Activated CD8-positive, alpha-beta memory T cell treated with anti-CD3 and anti-CD28 coated beads for 36 hours (primary cell): ENCODE measurements around the gene ZC3H11A. TPM values are rescaled to one million over a fixed set of nuclear protein-coding genes. Genes with fewer than 3 reads are reported as not detected.

Experiments
- CTCF ChIA-PET: fragments of 350-600 bp; sonication (Branson Sonifier 250); formaldehyde crosslinking; loops from one replicate; lab custom pipeline; 2021; ENCODE audit warnings: antibody characterized with exemption; lab: Charles Lee
- POLR2A ChIA-PET: fragments of 350-600 bp; sonication (Branson Sonifier 250); formaldehyde crosslinking; loops from one replicate; lab custom pipeline; 2021; ENCODE audit warnings: antibody characterized with exemption; lab: Charles Lee
- total RNA-seq, 2 experiments: library from RNA; stranded (reverse); gene quantifications; one replicate each; pipeline ENCODE4 v1.2.3, GENCODE V29; 2021

Gene ZC3H11A
- total RNA-seq, 2 experiments from 2014 or later: 85.3 to 87.8 TPM

DNA sequence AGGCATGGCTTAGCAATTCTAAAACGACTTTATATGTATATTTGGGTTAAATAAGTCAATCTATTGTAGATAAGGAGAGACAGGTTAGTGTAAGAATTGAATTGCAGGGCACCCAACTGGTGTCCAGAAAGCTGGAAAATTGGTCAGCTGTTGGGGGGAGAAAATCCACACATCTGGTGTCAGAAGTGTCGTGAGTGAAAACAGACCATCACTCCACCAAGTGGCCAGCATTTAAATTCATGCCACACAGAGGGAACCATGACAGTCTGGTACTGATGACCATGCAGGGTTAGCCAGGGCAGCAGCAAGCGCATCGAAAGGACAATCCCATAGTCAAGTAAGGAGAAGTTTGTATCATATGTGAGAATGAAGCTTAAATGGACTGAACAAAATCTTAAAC is 18.8 kb upstream of the ZC3H11A start:
- POLR2A ChIA-PET: interaction anchor here (0.6 kb wide), 1 partner anchor 49 kb away, joined by 4 read pairs; no protein-coding TSS in a partner anchor
- CTCF ChIA-PET: no interaction called here

DNA sequence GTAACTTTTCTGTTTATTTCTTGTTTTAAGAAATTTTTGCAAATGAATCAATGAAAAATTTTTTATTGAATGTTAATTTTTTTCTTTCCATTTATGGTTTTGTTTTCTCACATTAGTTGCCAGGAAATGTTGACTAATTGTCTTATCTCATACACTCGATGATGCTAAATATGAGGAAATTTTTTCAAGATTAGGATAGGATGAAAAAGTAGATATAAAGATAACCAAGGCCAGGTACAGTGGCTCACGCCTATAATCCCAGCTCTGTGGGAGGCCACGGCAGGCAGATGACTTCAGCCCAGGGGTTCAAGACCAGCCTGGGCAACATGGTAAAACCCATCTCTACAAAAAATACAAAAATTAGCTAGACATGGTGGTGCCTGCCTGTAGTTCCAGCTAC is 17.8 kb upstream of the ZC3H11A start:
- ChIA-PET POLR2A (interaction anchor here (0.6 kb wide), 1 partner anchor 9 kb away, joined by 4 read pairs; no protein-coding TSS in a partner anchor), CTCF (interaction anchor here (0.6 kb wide), 1 partner anchor 15 kb away, joined by 3 read pairs; no protein-coding TSS in a partner anchor)

DNA sequence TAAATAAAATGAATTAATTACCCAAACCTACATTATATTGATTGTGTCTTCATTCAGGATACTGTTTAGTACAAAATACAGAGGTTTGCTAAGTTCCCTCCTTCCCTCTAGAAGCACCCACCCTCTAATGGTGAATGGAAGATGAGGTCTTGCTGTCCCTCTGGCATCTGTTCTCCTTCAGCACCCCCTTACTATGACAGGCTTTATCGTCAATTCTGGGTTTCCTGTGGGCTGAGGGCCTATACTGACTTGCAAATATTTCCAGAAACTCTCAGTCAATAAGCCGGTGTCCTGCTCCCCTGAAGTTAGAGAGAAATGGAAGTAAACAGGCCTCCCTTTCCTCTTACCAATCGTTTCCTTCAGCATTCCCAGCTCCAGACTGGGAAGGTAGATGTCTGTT is 17.3 kb upstream of the ZC3H11A start:
- ChIA-PET CTCF (no interaction called here), POLR2A (no interaction called here)

DNA sequence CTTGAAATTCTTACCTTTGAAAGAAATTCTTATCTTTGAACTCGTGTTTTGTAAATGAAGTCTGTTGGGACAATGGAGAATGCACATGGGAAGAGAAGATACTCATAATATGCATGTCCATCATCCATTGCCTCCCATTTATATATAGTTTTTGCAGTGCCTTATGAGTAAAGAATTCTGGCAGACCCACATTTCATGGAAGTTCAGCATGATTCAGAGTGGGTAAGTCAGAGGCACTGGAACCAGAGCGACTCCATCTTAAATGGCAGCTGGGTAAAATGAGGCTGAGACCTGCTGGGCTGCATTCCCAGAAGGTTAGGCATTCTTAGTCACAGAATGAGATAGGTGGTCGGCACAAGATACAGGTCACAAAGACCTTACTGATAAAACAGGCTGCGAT is 16.6 kb upstream of the ZC3H11A start:
- CTCF ChIA-PET: no interaction called here
- POLR2A ChIA-PET: no interaction called here

DNA sequence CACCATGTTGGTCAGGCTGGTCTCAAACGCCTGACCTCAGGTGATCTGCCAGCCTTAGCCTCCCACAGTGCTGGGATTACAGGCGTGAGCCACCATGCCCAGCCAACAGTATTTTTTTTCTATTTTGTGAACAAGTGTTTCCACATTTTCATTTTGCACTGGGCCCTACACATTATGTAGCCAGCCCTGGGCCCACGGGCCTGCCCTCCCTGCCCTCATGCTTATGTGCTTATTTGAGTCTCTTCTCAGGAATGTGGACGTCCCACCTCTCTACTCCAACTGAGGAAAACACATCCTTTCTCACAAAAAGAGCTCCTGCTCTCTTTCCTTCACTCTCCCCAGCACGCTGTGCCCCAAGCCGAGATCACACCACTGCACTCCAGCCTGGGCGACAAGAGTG is 13.5 kb upstream of the ZC3H11A start:
- POLR2A ChIA-PET: interaction anchor here (0.6 kb wide), 1 partner anchor 31 kb away, joined by 12 read pairs; no protein-coding TSS in a partner anchor
- CTCF ChIA-PET: no interaction called here

DNA sequence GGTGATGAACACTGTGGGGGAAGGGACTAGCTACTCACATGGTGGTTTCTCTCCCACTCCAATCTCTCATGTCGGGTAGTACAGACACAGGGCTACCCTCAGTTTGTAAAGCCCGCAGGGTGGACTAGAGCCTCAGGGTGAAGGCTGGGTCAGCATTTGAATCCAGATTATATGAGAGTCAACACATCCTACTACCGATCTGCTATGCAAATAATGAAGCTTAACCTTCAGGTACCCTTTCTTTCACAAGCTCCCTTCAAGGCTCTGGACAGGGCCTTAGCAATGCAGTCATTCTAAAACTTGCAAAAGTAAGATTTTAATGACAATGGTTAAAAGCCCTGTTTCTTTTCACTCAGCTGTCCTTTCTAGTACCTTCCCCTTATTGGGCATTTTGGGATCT is 5.5 kb upstream of the ZC3H11A start:
- ChIA-PET POLR2A (no interaction called here), CTCF (no interaction called here)

DNA sequence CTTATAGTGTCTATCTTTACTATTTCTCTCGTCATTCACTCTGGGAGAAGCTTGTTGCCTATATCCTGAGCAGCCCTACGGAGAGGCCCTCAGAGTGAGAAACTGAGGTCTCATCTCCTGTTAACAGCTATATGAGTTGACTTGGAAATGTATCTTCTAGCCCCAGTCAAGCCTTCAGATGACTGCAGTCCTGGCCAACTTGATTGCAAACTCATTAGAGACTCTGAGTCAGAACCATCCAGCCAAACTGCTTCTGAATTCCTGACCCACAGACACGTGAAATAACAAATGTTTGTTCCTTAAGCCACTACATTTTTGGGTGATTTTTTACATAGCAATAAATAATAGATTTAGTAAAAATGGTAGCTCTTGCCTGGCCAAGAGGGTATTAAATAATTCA is 3.9 kb upstream of the ZC3H11A start:
- POLR2A ChIA-PET: interaction anchor here (0.6 kb wide), 2 partner anchors 19 to 20 kb away, joined by 8 to 11 read pairs; no protein-coding TSS in a partner anchor
- CTCF ChIA-PET: no interaction called here

DNA sequence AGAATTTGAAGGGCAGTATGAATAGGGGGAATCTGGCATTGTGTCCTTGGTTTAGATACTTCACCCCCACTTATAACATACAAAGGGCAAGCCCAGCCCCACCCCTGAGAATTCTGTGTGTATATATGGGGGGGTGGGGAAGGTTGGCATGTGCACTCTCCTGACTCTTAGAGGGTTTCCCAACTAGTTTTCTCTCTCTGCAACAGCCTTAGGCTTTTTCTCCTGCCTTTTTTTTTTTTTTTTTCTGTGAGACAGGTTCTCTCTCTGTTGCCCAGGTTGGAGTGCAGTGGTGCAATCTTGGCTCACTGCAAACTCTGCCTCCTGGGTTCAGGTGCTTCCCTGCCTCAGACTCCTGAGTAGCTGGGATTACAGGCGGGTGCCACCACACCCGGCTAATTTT is 2.9 kb upstream of the ZC3H11A start:
- ChIA-PET POLR2A (interaction anchor here (0.7 kb wide), 1 partner anchor 598 kb away, joined by 5 read pairs; no protein-coding TSS in a partner anchor), CTCF (interaction anchor here (0.7 kb wide), 2 partner anchors 15 to 1269 kb away, joined by 3 read pairs; no protein-coding TSS in a partner anchor)

DNA sequence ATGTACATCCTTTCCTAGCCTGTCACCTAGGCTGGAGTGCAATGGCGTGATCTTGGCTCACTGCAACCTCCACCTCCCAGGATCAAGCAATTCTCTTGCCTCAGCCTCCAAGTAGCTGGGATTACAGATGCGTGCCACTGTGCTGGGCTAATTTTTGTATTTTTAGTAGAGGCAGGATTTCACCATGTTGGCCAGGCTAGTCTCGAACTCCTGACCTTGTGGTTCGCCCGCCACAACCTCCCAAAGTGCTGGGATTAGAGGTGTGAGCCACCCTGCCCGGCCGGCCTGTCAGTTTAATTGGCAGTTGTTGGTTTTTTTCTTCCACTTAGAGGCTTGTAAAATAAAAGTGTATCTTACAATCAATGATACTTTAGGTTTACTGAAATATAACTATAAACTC is 1.9 kb upstream of the ZC3H11A start:
- ChIA-PET CTCF (interaction anchor here (1.0 kb wide), 1 partner anchor 195 kb away, joined by 3 read pairs; no protein-coding TSS in a partner anchor), POLR2A (interaction anchor here (0.6 kb wide), 1 partner anchor 18 kb away, joined by 7 read pairs; no protein-coding TSS in a partner anchor)

DNA sequence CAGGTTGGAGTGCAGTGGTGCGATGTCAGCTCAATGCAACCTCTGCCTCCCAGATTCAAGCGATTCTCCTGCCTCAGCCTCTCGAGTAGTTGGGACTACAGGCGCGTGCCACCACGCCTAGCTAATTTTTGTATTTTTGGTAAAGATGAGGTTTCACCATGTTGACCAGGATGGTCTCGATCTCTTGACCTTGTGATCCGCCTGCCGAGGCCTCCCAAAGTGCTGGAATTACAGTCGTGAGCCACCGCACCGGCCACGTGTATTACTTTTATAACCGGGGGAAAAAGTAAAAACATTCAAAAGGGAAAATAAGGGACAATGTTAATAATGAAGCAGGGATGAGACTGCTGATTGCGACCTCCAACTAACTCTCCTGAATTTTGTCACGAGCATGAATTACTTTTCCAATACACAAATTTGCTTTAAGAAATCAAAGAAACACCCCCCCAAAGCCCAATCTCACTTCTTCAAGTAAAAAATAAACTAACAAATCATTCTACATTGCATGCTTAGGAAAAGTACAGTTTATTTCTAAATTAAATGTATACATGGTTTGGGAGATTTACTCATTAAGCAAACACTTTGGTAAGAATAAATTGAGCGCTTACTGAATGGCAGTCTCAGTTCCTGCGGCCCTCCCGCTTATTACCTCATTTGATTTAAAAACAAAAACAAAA is 521 bp upstream of the ZC3H11A start:
- ChIA-PET POLR2A (no interaction called here), CTCF (interaction anchor here (1.0 kb wide), 1 partner anchor 197 kb away, joined by 3 read pairs; no protein-coding TSS in a partner anchor)

DNA sequence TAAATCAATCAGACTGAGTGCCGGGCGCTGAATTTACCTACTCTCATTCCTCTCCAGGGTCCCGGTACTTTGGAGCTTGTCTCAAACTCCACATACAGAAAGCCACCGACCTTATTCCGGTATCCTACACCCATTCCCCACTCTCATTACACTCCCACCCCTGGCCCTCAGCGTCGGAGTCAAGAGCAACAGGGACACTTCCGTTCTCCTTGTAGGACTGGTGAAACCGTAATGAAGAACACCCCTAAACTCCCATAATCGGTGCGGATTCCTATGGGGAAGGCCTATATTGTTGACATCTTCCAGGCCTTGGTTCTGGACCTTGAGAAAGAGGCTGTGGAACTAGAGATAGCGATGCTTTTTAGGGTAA is 798 bp downstream of the ZC3H11A start:
- POLR2A ChIA-PET: no interaction called here
- CTCF ChIA-PET: no interaction called here

DNA sequence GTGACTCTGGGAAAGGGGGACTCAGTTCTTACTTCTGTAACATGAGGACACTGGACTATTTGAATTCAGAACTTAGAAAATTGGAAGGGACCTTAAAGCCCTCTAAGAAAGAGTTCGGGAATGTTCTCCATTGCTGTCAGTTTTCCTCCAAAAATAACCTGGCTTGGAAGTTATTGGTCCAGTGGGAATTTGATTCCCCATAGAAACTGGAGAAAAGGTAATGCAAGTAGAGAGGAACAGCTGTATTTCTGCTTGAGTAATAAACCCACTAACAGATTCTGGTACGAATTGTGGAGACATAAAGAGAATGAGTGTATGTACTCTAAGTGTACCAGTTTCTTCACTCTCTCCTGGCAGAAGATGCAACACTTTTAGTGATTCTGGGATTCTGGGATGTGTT is 1.8 kb downstream of the ZC3H11A start:
- POLR2A ChIA-PET: no interaction called here
- CTCF ChIA-PET: no interaction called here

DNA sequence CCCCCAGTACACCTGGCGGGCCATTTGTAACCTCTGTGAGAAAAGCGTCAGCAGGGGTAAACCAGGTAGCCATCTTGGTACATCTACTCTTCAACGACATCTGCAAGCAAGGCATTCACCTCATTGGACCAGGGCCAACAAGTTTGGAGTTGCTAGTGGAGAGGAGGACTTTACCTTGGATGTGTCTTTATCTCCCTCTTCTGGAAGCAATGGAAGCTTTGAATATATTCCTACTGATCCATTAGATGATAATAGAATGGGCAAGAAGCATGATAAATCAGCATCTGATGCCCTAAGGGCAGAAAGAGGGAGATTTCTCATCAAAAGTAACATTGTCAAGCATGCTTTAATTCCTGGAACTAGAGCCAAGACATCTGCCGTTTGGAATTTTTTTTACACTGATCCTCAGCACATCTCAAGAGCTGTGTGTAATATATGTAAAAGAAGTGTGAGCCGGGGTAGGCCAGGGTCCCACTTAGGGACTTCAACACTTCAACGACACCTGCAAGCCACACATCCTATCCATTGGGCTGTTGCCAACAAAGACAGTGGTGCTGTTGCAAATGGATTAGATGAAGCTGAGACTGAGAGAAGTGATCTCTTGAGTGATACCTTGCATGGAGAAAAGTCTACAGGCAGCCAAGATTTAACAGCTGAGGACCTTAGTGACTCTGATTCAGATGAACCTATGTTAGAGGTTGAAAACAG is 2.7 kb downstream of the ZC3H11A start:
- ChIA-PET CTCF (interaction anchor here (1.0 kb wide), 1 partner anchor 142 kb away, joined by 3 read pairs; no protein-coding TSS in a partner anchor), POLR2A (no interaction called here)

DNA sequence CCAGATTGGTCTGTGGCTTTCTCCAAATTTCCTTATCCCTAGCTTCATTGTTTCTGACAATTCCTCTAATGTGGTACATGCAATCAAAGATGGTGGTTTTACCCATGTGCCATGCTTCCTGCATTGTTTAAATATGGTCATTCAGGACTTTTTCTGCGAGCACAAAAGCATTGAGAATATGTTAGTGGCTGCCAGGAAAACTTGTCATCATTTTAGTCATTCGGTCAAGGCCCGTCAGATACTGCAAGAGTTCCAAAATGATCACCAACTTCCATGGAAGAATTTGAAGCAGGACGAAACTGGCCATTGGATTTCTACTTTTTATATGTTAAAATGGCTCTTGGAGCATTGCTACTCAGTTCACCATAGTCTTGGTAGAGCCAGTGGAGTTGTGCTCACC is 3.7 kb downstream of the ZC3H11A start:
- CTCF ChIA-PET: no interaction called here
- POLR2A ChIA-PET: no interaction called here

DNA sequence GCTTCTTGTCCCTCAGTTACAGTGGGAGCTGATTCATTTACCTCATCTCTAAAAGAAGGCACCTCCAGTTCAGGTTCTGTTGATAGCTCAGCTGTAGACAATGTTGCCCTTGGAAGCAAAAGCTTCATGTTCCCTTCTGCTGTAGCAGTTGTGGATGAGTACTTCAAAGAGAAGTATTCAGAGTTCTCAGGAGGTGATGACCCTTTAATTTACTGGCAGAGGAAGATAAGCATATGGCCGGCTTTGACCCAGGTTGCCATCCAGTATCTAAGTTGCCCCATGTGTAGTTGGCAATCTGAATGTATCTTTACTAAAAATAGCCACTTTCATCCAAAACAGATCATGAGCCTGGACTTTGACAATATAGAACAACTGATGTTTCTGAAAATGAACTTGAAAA is 4.5 kb downstream of the ZC3H11A start:
- ChIA-PET POLR2A (no interaction called here), CTCF (no interaction called here)

DNA sequence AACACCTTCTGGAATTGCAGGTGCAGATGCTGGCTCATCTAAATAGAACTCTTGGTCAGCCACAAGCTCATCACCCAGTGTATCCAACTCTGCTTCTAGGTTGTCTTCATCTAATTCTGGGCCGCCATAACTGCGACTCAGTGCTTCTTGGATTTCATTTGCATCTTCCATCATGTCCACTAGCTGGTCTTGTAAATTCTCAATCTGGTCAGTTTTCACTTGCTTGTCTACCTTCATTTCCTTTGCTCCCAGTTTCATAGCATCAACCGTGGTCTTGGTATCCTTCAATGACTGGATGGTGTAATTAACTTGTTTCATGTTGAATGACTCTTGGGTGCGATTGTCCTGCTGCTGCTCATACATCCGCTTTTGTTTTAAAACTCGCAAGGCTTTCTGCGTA is 10.3 kb downstream of the ZC3H11A start:
- ChIA-PET CTCF (interaction anchor here (0.6 kb wide), 1 partner anchor 48 kb away, joined by 4 read pairs; no protein-coding TSS in a partner anchor), POLR2A (no interaction called here)

DNA sequence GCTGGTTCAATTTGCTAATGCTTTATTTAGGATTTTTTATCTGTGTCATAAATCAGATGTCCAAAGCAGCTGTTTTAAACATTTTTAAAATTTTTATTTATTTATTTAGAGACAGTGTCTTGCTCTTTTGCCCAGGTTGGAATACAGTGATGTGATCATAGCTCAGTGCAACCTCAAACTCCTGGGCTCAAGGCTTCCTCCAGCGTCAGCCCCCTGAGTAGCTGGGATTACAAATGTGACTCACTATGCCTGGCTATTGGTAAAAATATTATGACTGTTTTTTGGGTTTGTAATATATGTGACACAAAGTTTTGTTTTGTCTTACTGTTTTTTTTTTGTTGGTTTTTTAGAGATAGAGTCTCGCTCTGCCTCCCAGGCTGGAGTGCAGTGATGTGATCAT is 11.8 kb downstream of the ZC3H11A start:
- ChIA-PET POLR2A (no interaction called here), CTCF (no interaction called here)

DNA sequence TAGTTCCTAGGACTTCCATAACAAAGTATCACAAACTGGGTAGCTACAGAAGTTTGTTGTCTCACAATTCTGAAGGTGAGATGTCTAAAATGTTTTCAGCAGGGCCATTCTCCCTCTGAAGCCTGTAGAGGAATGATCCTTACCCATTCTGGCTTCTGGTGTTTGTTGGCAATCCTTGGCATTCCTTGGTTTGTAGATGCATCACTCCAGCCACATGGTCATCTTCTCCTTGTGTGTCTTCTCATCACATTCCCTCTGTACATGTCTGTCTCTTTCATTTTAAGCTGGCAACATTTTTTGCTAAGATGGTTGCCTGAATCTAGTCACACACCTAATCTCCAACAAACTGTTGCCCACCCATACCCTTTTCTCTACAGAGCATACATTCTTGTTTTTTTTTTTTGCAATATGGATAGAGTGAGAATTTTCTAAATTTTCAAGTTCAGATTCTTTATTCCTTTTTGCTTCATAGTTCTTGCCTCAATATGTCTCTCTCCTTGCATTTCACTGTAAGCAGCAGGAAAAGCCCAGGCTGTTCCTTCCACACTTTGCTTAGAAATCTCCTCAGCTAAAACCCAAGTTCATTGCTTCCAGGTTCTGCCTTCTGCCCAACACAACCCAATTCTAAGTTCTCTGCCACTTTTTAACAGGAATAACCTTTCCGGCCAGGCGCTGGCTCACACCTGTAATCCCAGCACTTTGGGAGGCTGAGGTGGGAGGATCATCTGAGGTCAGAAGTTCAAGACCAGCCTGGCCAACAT is 18.3 kb downstream of the ZC3H11A start:
- ChIA-PET POLR2A (no interaction called here), CTCF (interaction anchor here (0.6 kb wide), 1 partner anchor 144 kb away, joined by 3 read pairs; no protein-coding TSS in a partner anchor)

DNA sequence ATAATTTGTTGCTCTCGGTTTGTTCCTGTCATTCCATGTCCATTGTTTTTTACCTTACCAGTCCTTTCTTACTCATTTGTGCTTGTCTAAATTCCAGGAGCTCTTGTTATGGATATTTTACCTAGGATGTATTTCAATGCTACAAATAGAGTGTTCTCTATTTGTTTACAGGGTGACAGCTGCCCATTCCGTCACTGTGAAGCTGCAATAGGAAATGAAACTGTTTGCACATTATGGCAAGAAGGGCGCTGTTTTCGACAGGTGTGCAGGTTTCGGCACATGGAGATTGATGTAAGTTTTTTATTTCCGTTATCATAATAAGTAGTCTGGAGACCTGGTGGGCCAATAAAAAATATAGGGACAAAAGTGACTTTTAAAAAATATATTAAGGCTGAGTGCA is 23.0 kb downstream of the ZC3H11A start:
- POLR2A ChIA-PET: interaction anchor here (0.6 kb wide), 1 partner anchor 96 kb away, joined by 3 read pairs; no protein-coding TSS in a partner anchor
- CTCF ChIA-PET: no interaction called here
